ENCODE data around the gene UBE2Z. TPM values are rescaled to one million over a fixed set of nuclear protein-coding genes. Genes with fewer than 3 reads are reported as not detected.

UBE2Z gene
- total and polyA plus RNA-seq, 2 of the 4 experiments (the other 2 are of a cell fraction), result 68.5 to 126 TPM

- Histone ChIP-seq H3K18ac (ENCODE audit: low read depth, low read length) (peak overlapping the region; percentile 74), H3K27ac (ENCODE audit: insufficient read depth, low read length) (peak overlapping the region; percentile 96), H3K9ac (ENCODE audit: low read depth, low read length) (peak overlapping the region; percentile 99), H3K23ac (ENCODE audit: low read depth, low read length) (peak overlapping the region; percentile 93), H2BK5ac (ENCODE audit: low read depth, low read length, poor library complexity, severe bottlenecking) (peak overlapping the region; percentile 95), H4K91ac (ENCODE audit: insufficient read depth, low read depth, low read length) (peak overlapping the region; percentile 75), H4K20me1 (ENCODE audit: insufficient read depth, low read length) (peaks cover 46% of the 10 kb centered on the region), H4K8ac (ENCODE audit: low read depth in 2 of 2, low read length in 2 of 2) (peak overlapping the region in 1 of 2 experiments; percentile 83; a peak in 3 of 4 replicates), H3K36me3 (ENCODE audit: control insufficient read depth, insufficient read depth, low read length) (peaks cover 23% of the 10 kb centered on the region), H3K4me1 (ENCODE audit: control insufficient read depth, insufficient read depth, low read length) (peaks cover 13% of the 10 kb centered on the region), H3K9me1 (ENCODE audit: insufficient read depth, low read length) (peaks cover 25% of the 10 kb centered on the region), H3K9me3 (ENCODE audit: control insufficient read depth, insufficient read depth, low read length) (no peaks in the 10 kb centered on the region), H2BK20ac (ENCODE audit: low read depth, low read length) (no peak overlapping the region), H3K4ac (ENCODE audit: low read depth, low read length) (peak overlapping the region; percentile 92), H3K56ac (ENCODE audit: extremely low read depth, insufficient read depth, low read length) (peak overlapping the region; percentile 89), H2BK15ac (ENCODE audit: low read depth, low read length) (no peak overlapping the region; the same call in 2 of the 3 replicates), H3K79me1 (ENCODE audit: low read depth in 1 of 2, low read length in 2 of 2) (peaks cover 13 to 52% of the 10 kb centered on the region in 2 experiments), H2AK5ac (ENCODE audit: low read depth, low read length) (peak overlapping the region; percentile 90), H2AK9ac (replicated peaks; ENCODE audit: low read depth, low read length, poor library complexity) (peak overlapping the region; percentile 99), H3K14ac (replicated peaks; ENCODE audit: low read depth, low read length) (peak overlapping the region; percentile 95), H3K4me2 (ENCODE audit: low read depth, low read length) (peak overlapping the region; percentile 99), H3K4me3 (ENCODE audit: insufficient read depth, low read depth, low read length) (peak overlapping the region; percentile 68), H2AFZ (replicated peaks; ENCODE audit: low read length, poor library complexity) (peak overlapping the region; percentile 93), H2BK120ac (ENCODE audit: low read depth, low read length) (peak overlapping the region; percentile 42; the same call in 1 of the 2 replicates), H3K27me3 (ENCODE audit: control insufficient read depth, insufficient read depth, low read length) (no peaks in the 10 kb centered on the region), H4K5ac (ENCODE audit: low read depth, low read length) (peak overlapping the region; percentile 51)
- CTCF ChIA-PET, result interaction anchor here (0.6 kb wide), 1 partner anchor 1955 kb away, joined by 3 read pairs; no protein-coding TSS in a partner anchor
- dilution Hi-C loops (cut with HindIII; ENCODE audit: low sequenced_read_pairs, unreplicated experiment) (loop anchor here (25.0 kb wide), 1 partner anchor 128 kb away; no protein-coding TSS in a partner anchor), intact Hi-C loops (cut with micrococcal nuclease) (loop anchor here (1.0 kb wide), 1 partner anchor 123 kb away; no protein-coding TSS in a partner anchor), in situ Hi-C loops (cut with MboI; ENCODE audit: low sequenced_read_pairs) (no loop called here)
- no TSS peak for BruUV-seq (replicated peaks)
- ATAC-seq (ENCODE audit: low read depth) (peak; percentile 77), DNase-seq (peak; percentile 85)
- 1% methylated on average over 26 of the region's 36 CpGs; no CpG with 5 or more reads in 1 of the 2 experiments for WGBS, 2 experiments (ENCODE audit: extremely low coverage in 2 of 2, insufficient read length in 1 of 2)
- POLR2A ChIA-PET (ENCODE audit: unreplicated experiment), result interaction anchor here (0.6 kb wide), 1 partner anchor 80 kb away, joined by 4 read pairs; no protein-coding TSS in a partner anchor
- TF ChIP-seq RAD21 (IDR thresholded peaks at IDR 0.05; ENCODE audit: low read length) (no peak), MAFK (IDR thresholded peaks at IDR 0.05; ENCODE audit: low read depth, low read length) (no peak), ELK1 (IDR thresholded peaks at IDR 0.05; ENCODE audit: borderline replicate concordance, low read depth, low read length) (no peak), CTCF (conservative IDR thresholded peaks at IDR 0.05; ENCODE audit: low read depth, low read length) (no peak), CEBPB (IDR thresholded peaks at IDR 0.05; ENCODE audit: low read depth, low read length) (no peak), MAZ (IDR thresholded peaks at IDR 0.05; ENCODE audit: borderline replicate concordance, low read depth, low read length) (no peak), CHD1 (IDR thresholded peaks at IDR 0.05; ENCODE audit: low read depth, low read length) (no peak), MXI1 (IDR thresholded peaks at IDR 0.05; ENCODE audit: borderline replicate concordance, low read depth, low read length) (no peak), RCOR1 (IDR thresholded peaks at IDR 0.05; ENCODE audit: insufficient replicate concordance, low read length) (no peak), POLR2A (IDR thresholded peaks at IDR 0.05; ENCODE audit: low read depth, low read length) (no peak), FOS (IDR thresholded peaks at IDR 0.05; ENCODE audit: low read depth, low read length) (no peak), BHLHE40 (IDR thresholded peaks at IDR 0.05; ENCODE audit: low read depth, low read length) (no peak; the same call in 1 of the 2 replicates), SMC3 (IDR thresholded peaks at IDR 0.05; ENCODE audit: low read depth, low read length) (no peak), NFE2L2 (IDR thresholded peaks at IDR 0.05; ENCODE audit: low read depth, low read length) (no peak)
- TF ChIP-seq, protein P1, sequence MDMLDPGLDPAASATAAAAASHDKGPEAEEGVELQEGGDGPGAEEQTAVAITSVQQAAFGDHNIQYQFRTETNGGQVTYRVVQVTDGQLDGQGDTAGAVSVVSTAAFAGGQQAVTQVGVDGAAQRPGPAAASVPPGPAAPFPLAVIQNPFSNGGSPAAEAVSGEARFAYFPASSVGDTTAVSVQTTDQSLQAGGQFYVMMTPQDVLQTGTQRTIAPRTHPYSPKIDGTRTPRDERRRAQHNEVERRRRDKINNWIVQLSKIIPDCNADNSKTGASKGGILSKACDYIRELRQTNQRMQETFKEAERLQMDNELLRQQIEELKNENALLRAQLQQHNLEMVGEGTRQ (IDR thresholded peaks at IDR 0.05; ENCODE audit: low read depth, low read length), result no peak
These were observed 717 bp downstream of the UBE2Z start for GRCh38 chr17:48908853-48909394.

All from IMR-90 (cell line).